ENCODE data around the gene SLC26A11.

- TF ChIP-seq EZH2 (IDR thresholded peaks at IDR 0.05; ENCODE audit: low read length, missing control alignments) (no peak), CTCF (conservative IDR thresholded peaks at IDR 0.05 in 1 of 2, IDR thresholded peaks at IDR 0.05 in 1 of 2; ENCODE audit: low read depth in 1 of 2, low read length in 2 of 2) (no peak)
Observed at GRCh38 chr17:80177986-80178595, 42.1 kb upstream of the SLC26A11 start.
